ENCODE measurements around the gene RSF1.

RSF1 gene

DNA sequence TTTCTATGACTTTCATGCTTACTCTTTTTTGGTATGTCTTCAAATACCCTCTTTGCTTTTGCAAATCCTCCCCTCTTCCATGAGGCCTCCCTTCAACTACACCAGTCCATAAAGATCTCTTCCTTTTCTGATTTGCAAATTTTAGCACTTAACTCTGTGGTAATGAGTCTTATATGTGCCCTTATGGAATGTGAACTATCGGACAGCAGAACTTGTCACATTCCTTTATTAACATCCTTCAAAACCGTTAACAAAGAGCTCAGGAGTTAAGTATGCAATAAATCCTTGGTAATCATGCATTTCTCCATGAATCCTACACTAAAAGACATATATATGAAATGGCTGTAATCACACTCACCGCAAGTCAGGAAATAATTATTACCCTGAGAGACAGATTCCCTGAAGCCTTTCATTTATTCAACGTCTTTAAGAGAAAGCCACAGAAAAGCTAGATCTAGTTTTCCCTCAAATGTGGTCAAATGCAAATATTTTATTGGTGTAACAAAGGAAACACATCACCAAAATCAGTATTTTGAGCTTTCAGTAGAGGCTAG, 190.3 kb downstream of the RSF1 start:
- Histone ChIP-seq H3K27ac (ENCODE audit: low read length) (no peak overlapping the region), H3K36me3 (ENCODE audit: control insufficient read depth in 2 of 2, insufficient read depth in 2 of 2, low read length in 2 of 2) (peaks cover 0 to 4% of the 10 kb centered on the region in 2 donors), H3K9ac (ENCODE audit: low read length in 2 of 2) (no peak overlapping the region)

DNA sequence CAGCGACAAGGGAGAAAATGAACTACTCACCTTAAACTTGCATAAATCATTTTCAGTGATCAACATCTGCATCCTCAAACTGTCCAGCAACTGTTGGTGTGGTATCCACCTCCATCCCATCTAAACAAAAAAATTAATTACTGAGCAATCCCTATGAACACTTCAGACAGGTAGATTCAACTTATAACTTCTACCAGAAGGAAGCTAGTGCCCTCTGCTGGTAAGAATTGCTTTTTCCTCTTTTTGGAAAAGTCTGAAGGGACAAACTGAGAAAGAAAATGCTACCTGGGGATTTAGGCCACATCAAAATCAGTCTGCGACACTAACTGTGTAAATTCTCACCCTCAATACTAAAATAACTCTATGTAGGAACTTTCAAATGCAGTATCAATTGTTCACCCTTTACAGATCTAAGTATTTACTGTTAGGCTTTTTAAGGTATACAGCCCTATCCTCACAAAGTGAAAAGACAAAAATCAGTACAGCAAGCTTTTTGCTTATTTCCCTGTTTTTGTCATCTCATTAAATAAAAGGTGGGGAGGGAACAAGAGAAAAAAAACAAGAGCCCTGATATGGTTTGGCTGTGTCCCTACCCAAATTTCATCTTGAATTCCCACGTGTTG, 200.8 kb downstream of the RSF1 start:
- Histone ChIP-seq H3K27ac (ENCODE audit: low read length) (no peak overlapping the region), H3K4me1 (ENCODE audit: control insufficient read depth, insufficient read depth, low read length) (no peaks in the 10 kb centered on the region), H3K27me3 (ENCODE audit: control insufficient read depth in 1 of 2, insufficient read depth in 2 of 2, low read length in 2 of 2) (no peaks in the 10 kb centered on the region), H3K9me3 (ENCODE audit: control insufficient read depth in 2 of 2, low read length in 2 of 2) (no peaks in the 10 kb centered on the region), H3K9ac (ENCODE audit: low read length in 2 of 2) (no peak overlapping the region), H3K36me3 (ENCODE audit: control insufficient read depth in 2 of 2, insufficient read depth in 2 of 2, low read length in 2 of 2) (peaks cover 33 to 34% of the 10 kb centered on the region in 2 donors), H3K4me3 (ENCODE audit: low read length in 2 of 2) (no peak overlapping the region)

More for the DNA sequence above, 190.3 kb downstream of the RSF1 start:
- no peaks in the 10 kb centered on the region for H3K9me3 ChIP-seq (ENCODE audit: control insufficient read depth in 2 of 2, low read length in 2 of 2)
- no peaks in the 10 kb centered on the region for H3K27me3 ChIP-seq (ENCODE audit: control insufficient read depth in 1 of 2, insufficient read depth in 2 of 2, low read length in 2 of 2)
- H3K4me3 ChIP-seq (ENCODE audit: low read length in 2 of 2): no peak overlapping the region
- H3K4me1 ChIP-seq (ENCODE audit: control insufficient read depth, insufficient read depth, low read length): no peaks in the 10 kb centered on the region

DNA sequence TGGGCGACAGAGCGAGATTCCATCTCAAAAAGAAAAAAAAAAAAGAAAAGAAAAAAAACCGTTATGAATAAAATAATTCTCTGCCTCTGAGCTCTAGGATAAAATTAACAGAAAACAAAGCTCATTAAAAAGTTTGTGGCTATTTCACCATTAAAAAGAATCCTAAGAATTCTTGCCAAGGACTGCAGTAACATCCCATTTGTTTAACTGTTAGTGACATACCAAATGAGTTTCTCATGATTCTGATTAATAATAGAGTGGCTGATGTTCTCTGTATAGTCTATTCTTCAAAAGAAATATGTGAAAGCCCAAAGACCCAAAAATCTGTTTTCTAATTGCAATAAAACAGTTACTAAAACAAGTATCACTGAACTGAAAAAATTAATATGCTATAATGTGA, 202.6 kb downstream of the RSF1 start:
- H3K36me3 ChIP-seq (ENCODE audit: control insufficient read depth in 2 of 2, insufficient read depth in 2 of 2, low read length in 2 of 2): peaks cover 22 to 30% of the 10 kb centered on the region in 2 donors

DNA sequence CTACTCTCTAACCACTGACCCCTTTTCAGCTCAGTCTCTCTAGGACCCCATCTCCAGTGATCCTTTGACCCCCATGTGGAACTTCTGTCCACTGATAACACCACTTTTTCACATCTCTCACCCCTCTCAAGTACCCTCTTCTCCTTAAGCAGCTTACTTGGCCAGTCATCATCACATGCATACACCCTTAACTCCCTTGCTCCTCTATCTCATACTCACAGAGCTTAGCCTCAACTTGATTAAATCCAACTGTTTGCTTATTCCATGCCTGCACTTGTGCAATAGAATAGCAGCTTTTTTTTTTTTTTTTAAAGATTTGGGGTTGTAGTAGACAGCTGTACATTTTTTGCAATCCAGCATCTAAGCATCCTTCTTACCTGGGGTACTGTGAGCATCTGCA, 208.6 kb downstream of the RSF1 start:
- H3K9me3 ChIP-seq (ENCODE audit: control insufficient read depth in 2 of 2, low read length in 2 of 2): no peaks in the 10 kb centered on the region
- no peaks in the 10 kb centered on the region for H3K27me3 ChIP-seq (ENCODE audit: control insufficient read depth in 1 of 2, insufficient read depth in 2 of 2, low read length in 2 of 2)
- peaks cover 10 to 17% of the 10 kb centered on the region in 2 donors for H3K36me3 ChIP-seq (ENCODE audit: control insufficient read depth in 2 of 2, insufficient read depth in 2 of 2, low read length in 2 of 2)
- H3K27ac ChIP-seq (ENCODE audit: low read length): no peak overlapping the region
- no peaks in the 10 kb centered on the region for H3K4me1 ChIP-seq (ENCODE audit: control insufficient read depth, insufficient read depth, low read length)
- no peak overlapping the region for H3K9ac ChIP-seq (ENCODE audit: low read length in 2 of 2)
- no peak overlapping the region for H3K4me3 ChIP-seq (ENCODE audit: low read length in 2 of 2)

More for the DNA sequence above, 202.6 kb downstream of the RSF1 start:
- H3K4me1 ChIP-seq (ENCODE audit: control insufficient read depth, insufficient read depth, low read length): no peaks in the 10 kb centered on the region
- no peak overlapping the region for H3K9ac ChIP-seq (ENCODE audit: low read length in 2 of 2)
- H3K27ac ChIP-seq (ENCODE audit: low read length): no peak overlapping the region
- no peaks in the 10 kb centered on the region for H3K9me3 ChIP-seq (ENCODE audit: control insufficient read depth in 2 of 2, low read length in 2 of 2)
- H3K27me3 ChIP-seq (ENCODE audit: control insufficient read depth in 1 of 2, insufficient read depth in 2 of 2, low read length in 2 of 2): no peaks in the 10 kb centered on the region
- H3K4me3 ChIP-seq (ENCODE audit: low read length in 2 of 2): no peak overlapping the region
